H1 (cell line): ENCODE measurements around the gene HNRNPA3. TPM values are rescaled to one million over a fixed set of nuclear protein-coding genes. Genes with fewer than 3 reads are reported as not detected.
"Not testable (repeated sequence)": the region's sequence is repeated elsewhere in the genome, so short reads cannot be mapped to it uniquely, and the experiment has no call there.

Source experiments
- CTCF ChIA-PET: fragments of 300-600 bp; sonication (Branson Sonifier 250); formaldehyde crosslinking; loops from one replicate; lab custom pipeline; 2021; ENCODE audit not compliant: partially characterized antibody; lab: Charles Lee
- POLR2A ChIA-PET: fragments of 300-600 bp; sonication (Branson Sonifier 250); formaldehyde crosslinking; loops from one replicate; lab custom pipeline; 2021; ENCODE audit warnings: inconsistent platforms; ENCODE audit not compliant: partially characterized antibody; lab: Charles Lee
- DNase-seq, 2 experiments: peaks; one replicate each; pipeline versions ENCODE4 v3.0.0 to v3.0.0-alpha.2; 2010 to 2022; ENCODE audit warnings: low spot score in 2 of 2, low read depth in 1 of 2, mixed read lengths in 1 of 2
- FAIRE-seq: peaks from 2 replicates; lab custom pipeline; 2011; peaks lifted over from hg19 to GRCh38; lab: Jason Lieb, UNC
- H2AFZ ChIP-seq: 2 replicates; pipeline ENCODE4 v1.8.1; 2012; ENCODE audit warnings: low read length, inconsistent platforms
- H2AK5ac ChIP-seq: 2 replicates; pipeline ENCODE4 v1.6.1; 2013; ENCODE audit warnings: low read depth, low read length
- H2BK120ac ChIP-seq: replicated peaks from 2 replicates; pipeline ENCODE3; 2013; ENCODE audit warnings: low read depth, low read length, inconsistent platforms
- H2BK12ac ChIP-seq: 2 replicates; pipeline ENCODE4 v1.6.1; 2013; ENCODE audit warnings: low read depth, low read length
- H2BK15ac ChIP-seq: 2 replicates; pipeline ENCODE4 v1.6.1; 2013; ENCODE audit warnings: low read length
- H2BK20ac ChIP-seq: 2 replicates; pipeline ENCODE4 v1.6.1; 2013; ENCODE audit warnings: low read length
- H2BK5ac ChIP-seq: 2 replicates; pipeline ENCODE4 v1.6.1; 2013; ENCODE audit warnings: low read depth, low read length
- H3K14ac ChIP-seq: 2 replicates; pipeline ENCODE4 v1.6.1; 2013; ENCODE audit warnings: inconsistent platforms; ENCODE audit not compliant: insufficient read length
- H3K18ac ChIP-seq: 2 replicates; pipeline ENCODE4 v1.6.1; 2013; ENCODE audit warnings: low read length; ENCODE audit errors: extremely low read depth
- H3K23ac ChIP-seq: 2 replicates; pipeline ENCODE4 v1.6.1; 2013; ENCODE audit warnings: inconsistent platforms; ENCODE audit not compliant: insufficient read length
- H3K23me2 ChIP-seq: 2 replicates; pipeline ENCODE4 v1.6.1; 2013; ENCODE audit warnings: low read depth, low read length
- H3K27ac ChIP-seq: 2 replicates; pipeline ENCODE4 v1.6.1; 2011; ENCODE audit warnings: low read depth, low read length, inconsistent platforms
- H3K27me3 ChIP-seq, 4 experiments: replicated peaks in 1 of 4; 1 replicate in 1 of 4; 2 replicates in 3 of 4; pipeline versions ENCODE4 v1.6.1 to v1.8.1; 2011 to 2013; ENCODE audit warnings: low read length in 3 of 4, mild to moderate bottlenecking in 3 of 4, inconsistent platforms in 2 of 4, mixed read lengths in 2 of 4, moderate library complexity in 1 of 4; ENCODE audit not compliant: control insufficient read depth in 3 of 4, insufficient read depth in 3 of 4; ENCODE audit errors: extremely low read depth in 1 of 4
- H3K36me3 ChIP-seq, 4 experiments: 2 replicates each; pipeline versions ENCODE4 v1.6.1 to v1.8.1; 2011 to 2013; ENCODE audit warnings: mild to moderate bottlenecking in 4 of 4, low read length in 3 of 4, moderate library complexity in 2 of 4, control low read depth in 1 of 4, inconsistent platforms in 1 of 4; ENCODE audit not compliant: insufficient read depth in 4 of 4, control insufficient read depth in 2 of 4
- H3K4ac ChIP-seq: replicated peaks from 2 replicates; pipeline ENCODE3; 2013; ENCODE audit warnings: low read length, low read depth, mixed read lengths, inconsistent platforms; ENCODE audit not compliant: insufficient read length
- H3K4me1 ChIP-seq, 4 experiments: replicated peaks in 1 of 4; 1 replicate in 1 of 4; 2 replicates in 3 of 4; pipeline versions ENCODE4 v1.6.1 to v1.8.1; 2011 to 2013; ENCODE audit warnings: low read length in 3 of 4, inconsistent platforms in 2 of 4, mixed read lengths in 1 of 4; ENCODE audit not compliant: insufficient read depth in 4 of 4, control insufficient read depth in 3 of 4
- H3K4me2 ChIP-seq, 2 experiments: 2 replicates each; pipeline versions ENCODE4 v1.6.1 to v1.8.1; 2011 to 2013; ENCODE audit warnings: low read depth in 2 of 2, low read length in 2 of 2, control low read depth in 1 of 2, inconsistent platforms in 1 of 2, mild to moderate bottlenecking in 1 of 2; ENCODE audit not compliant: insufficient read depth in 1 of 2
- H3K4me3 ChIP-seq, 4 experiments: fragments of 200-600, 300-600 bp in 1 of 4; sonication (generic), shearing (Covaris generic), sonication (Bioruptor Twin) in 1 of 4; 2 replicates each; pipeline versions ENCODE4 v1.5.1 to v1.8.1; 2011 to 2016; ENCODE audit warnings: low read length in 4 of 4, low read depth in 3 of 4, control low read depth in 2 of 4, inconsistent platforms in 2 of 4, mild to moderate bottlenecking in 2 of 4, mixed read lengths in 1 of 4, moderate library complexity in 1 of 4; ENCODE audit not compliant: insufficient read depth in 2 of 4; ENCODE audit errors: extremely low read depth in 1 of 4
- H3K56ac ChIP-seq: replicated peaks from 2 replicates; pipeline ENCODE3; 2013; ENCODE audit warnings: low read depth, mild to moderate bottlenecking, mixed read lengths, low read length, inconsistent platforms; ENCODE audit not compliant: insufficient read length
- H3K79me1 ChIP-seq: 2 replicates; pipeline ENCODE4 v1.6.1; 2013; ENCODE audit warnings: low read depth, low read length, control low read depth
- H3K79me2 ChIP-seq, 2 experiments: 2 replicates each; pipeline versions ENCODE4 v1.6.1 to v1.8.1; 2012 to 2013; ENCODE audit warnings: low read length in 2 of 2, mild to moderate bottlenecking in 2 of 2, inconsistent platforms in 1 of 2; ENCODE audit not compliant: insufficient read depth in 2 of 2, control insufficient read depth in 1 of 2
- H3K9ac ChIP-seq, 4 experiments: replicated peaks in 1 of 4; 1 replicate in 1 of 4; 2 replicates in 3 of 4; pipeline versions ENCODE4 v1.6.1 to v1.8.1; 2011 to 2013; ENCODE audit warnings: low read depth in 3 of 4, low read length in 3 of 4, control low read depth in 2 of 4, mild to moderate bottlenecking in 2 of 4, moderate library complexity in 2 of 4, inconsistent platforms in 1 of 4; ENCODE audit errors: extremely low read depth in 1 of 4
- H3K9me3 ChIP-seq, 2 experiments: 2 replicates each; pipeline versions ENCODE4 v1.6.1 to v1.8.1; 2012 to 2013; ENCODE audit warnings: mild to moderate bottlenecking in 2 of 2, moderate library complexity in 2 of 2, control low read depth in 1 of 2, inconsistent platforms in 1 of 2, low read depth in 1 of 2, low read length in 1 of 2, mixed read lengths in 1 of 2; ENCODE audit not compliant: insufficient read depth in 2 of 2
- H4K20me1 ChIP-seq, 2 experiments: replicated peaks in 1 of 2; 2 replicates each; pipeline versions ENCODE3 to v1.8.1; 2011 to 2013; ENCODE audit warnings: inconsistent platforms in 2 of 2, low read length in 2 of 2, mild to moderate bottlenecking in 1 of 2; ENCODE audit not compliant: insufficient read depth in 2 of 2, control insufficient read depth in 1 of 2
- H4K5ac ChIP-seq: 2 replicates; pipeline ENCODE4 v1.6.1; 2013; ENCODE audit warnings: low read length, low read depth, mixed read lengths, inconsistent platforms; ENCODE audit not compliant: insufficient read length
- H4K8ac ChIP-seq: 2 replicates; pipeline ENCODE4 v1.8.0; 2013; ENCODE audit warnings: mild to moderate bottlenecking, moderate library complexity, low read length, inconsistent platforms; ENCODE audit not compliant: insufficient read depth; ENCODE audit errors: extremely low read depth
- H4K91ac ChIP-seq: replicated peaks from 2 replicates; pipeline ENCODE3; 2013; ENCODE audit warnings: low read length, mixed read lengths, inconsistent platforms; ENCODE audit not compliant: insufficient read length
- WGBS, 2 experiments: shearing (Covaris generic) in 1 of 2; methylation state at CpG; one replicate each; pipeline versions ENCODE4 v1.1.6 to v1.1.7; 2013 to 2015; ENCODE audit warnings: low lambda C conversion rate in 2 of 2, mixed read lengths in 2 of 2, inconsistent platforms in 1 of 2, low coverage in 1 of 2, missing lambda C conversion rate in 1 of 2; ENCODE audit not compliant: insufficient replicate concordance in 2 of 2, insufficient coverage in 1 of 2, insufficient read length in 1 of 2; ENCODE audit errors: extremely low coverage in 1 of 2, missing lambda C conversion rate in 1 of 2; 5-methylcytosine and 5-hydroxymethylcytosine counted together
- polyA plus RNA-seq, 7 experiments: library from polyadenylated mRNA; depleted of rRNA in 3 of 7; stranded (reverse) in 5 of 7; unstranded in 2 of 7; fragments of >200 nt in 5 of 7; fragments of 200-250 nt in 2 of 7; gene quantifications; 1 replicate in 5 of 7; 2 replicates in 1 of 7; 4 replicates in 1 of 7; pipeline versions ENCODE4 v1.2.1 to v1.2.3, GENCODE V29; 2011 to 2013; ENCODE audit warnings: missing spikeins in 2 of 7, mixed read lengths in 2 of 7
- total RNA-seq: library from RNA; stranded (reverse); fragmentation: NEBNext Ultra II Directional; extraction: Animal tissue kit (Norgen Biotek cat#: 25700); gene quantifications from 2 replicates; pipeline ENCODE4 v1.2.1, GENCODE V29; 2021

Gene HNRNPA3
- total and polyA plus RNA-seq, 2 of the 8 experiments (the other 6 are each of a cell fraction or from before 2014, with no cell fraction given) = 66.1 to 408 TPM

DNA sequence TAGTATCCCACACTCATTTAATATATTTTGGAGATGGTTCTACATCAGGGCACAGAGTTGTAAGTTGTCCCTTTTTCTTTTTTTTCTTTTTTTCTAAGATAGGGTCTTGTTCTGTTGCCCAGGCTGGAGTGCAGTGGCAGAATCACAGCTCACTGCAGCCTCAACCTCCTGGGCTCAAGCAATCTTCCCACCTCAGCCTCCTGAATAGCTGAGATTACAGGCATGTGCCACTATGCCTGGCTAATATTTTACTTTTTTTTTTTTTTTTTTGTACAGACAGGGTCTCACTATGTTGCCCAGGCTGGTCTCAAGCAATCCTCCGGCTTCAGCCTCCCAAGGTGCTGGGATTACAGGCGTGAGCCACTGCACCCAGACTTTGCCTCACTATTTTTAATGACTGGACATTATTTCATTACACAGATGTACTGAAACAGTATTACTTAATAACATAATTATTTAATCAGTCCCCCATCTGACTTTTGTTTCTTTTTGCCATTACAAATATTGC, 34.0 kb downstream of the HNRNPA3 start:
- H3K36me3 ChIP-seq, H3K79me1 ChIP-seq, H3K27ac ChIP-seq, H3K23ac ChIP-seq, H3K14ac ChIP-seq, H3K27me3 ChIP-seq, H4K8ac ChIP-seq, H2AK5ac ChIP-seq, H4K5ac ChIP-seq, H4K20me1 ChIP-seq, H3K4me2 ChIP-seq, H3K56ac ChIP-seq, H2BK120ac ChIP-seq, H2BK15ac ChIP-seq, H2BK12ac ChIP-seq, H3K4me1 ChIP-seq, DNase-seq, H2AFZ ChIP-seq, H3K4ac ChIP-seq, H3K4me3 ChIP-seq, H3K18ac ChIP-seq, H3K9ac ChIP-seq, H4K91ac ChIP-seq, FAIRE-seq, H2BK5ac ChIP-seq, H3K9me3 ChIP-seq, H3K23me2 ChIP-seq, H2BK20ac ChIP-seq: not testable (repeated sequence)
- CTCF ChIA-PET = interaction anchor here (0.8 to 2.3 kb wide), 5 partner anchors 8 to 82 kb away, joined by 3 to 10 read pairs (median 4); partner anchors contain the start of gene NFE2L2
- peaks cover 6 to 91% of the 10 kb centered on the region in 2 experiments for H3K79me2 ChIP-seq
- POLR2A ChIA-PET = interaction anchor here (1.2 to 10.4 kb wide), 9 partner anchors 10 to 34 kb away, joined by 5 to 74 read pairs (median 7); partner anchors contain the start of genes HNRNPA3 and NFE2L2
- 91% methylated on average over 2 of the region's 2 CpGs; no CpG with 5 or more reads in 1 of the 2 experiments for WGBS, 2 experiments
